Mucosa of rectum (tissue), 2 donors: ENCODE results near the gene EDN2.

Experiments
- H3K27ac ChIP-seq, 2 donors: one replicate each; pipeline ENCODE4 v1.7.0; 2013; ENCODE audit warnings: inconsistent platforms in 2 of 2, low read depth in 2 of 2, low read length in 2 of 2
- H3K27me3 ChIP-seq, 2 donors: one replicate each; pipeline ENCODE4 v1.7.0; 2013; ENCODE audit warnings: low read length in 2 of 2; ENCODE audit not compliant: control insufficient read depth in 2 of 2, insufficient read depth in 2 of 2
- H3K36me3 ChIP-seq, 2 donors: one replicate each; pipeline ENCODE4 v1.7.0; 2013; ENCODE audit warnings: low read length in 2 of 2; ENCODE audit not compliant: control insufficient read depth in 2 of 2, insufficient read depth in 2 of 2
- H3K4me1 ChIP-seq, 2 donors: one replicate each; pipeline ENCODE4 v1.7.0; 2013; ENCODE audit warnings: low read length in 2 of 2, mild to moderate bottlenecking in 1 of 2; ENCODE audit not compliant: control insufficient read depth in 2 of 2, insufficient read depth in 2 of 2
- H3K4me3 ChIP-seq, 2 donors: one replicate each; pipeline ENCODE4 v1.7.0; 2013; ENCODE audit warnings: low read length in 2 of 2
- H3K9ac ChIP-seq, 2 donors: one replicate each; pipeline ENCODE4 v1.7.0; 2013; ENCODE audit warnings: low read length in 2 of 2, low read depth in 1 of 2, mild to moderate bottlenecking in 1 of 2
- H3K9me3 ChIP-seq, 2 donors: one replicate each; pipeline ENCODE4 v1.7.0; 2013; ENCODE audit warnings: low read length in 2 of 2; ENCODE audit not compliant: control insufficient read depth in 2 of 2
- donor health status: healthy.
- donor health status: Normal muscosa, but diverticular disease.

Gene EDN2

GRCh38 chr1:41464885-41465284, 19.6 kb downstream of the EDN2 start:
- H3K36me3 ChIP-seq: no peaks in the 10 kb centered on the region
- H3K27me3 ChIP-seq: no peaks in the 10 kb centered on the region
- no peaks in the 10 kb centered on the region for H3K9me3 ChIP-seq
- H3K9ac ChIP-seq: no peak overlapping the region
- no peak overlapping the region for H3K27ac ChIP-seq
- H3K4me1 ChIP-seq: peaks cover 32 to 45% of the 10 kb centered on the region in 2 donors
- no peak overlapping the region for H3K4me3 ChIP-seq

GRCh38 chr1:41463516-41463915, 21.0 kb downstream of the EDN2 start:
- Histone ChIP-seq H3K9ac (no peak overlapping the region), H3K36me3 (no peaks in the 10 kb centered on the region), H3K27ac (no peak overlapping the region), H3K27me3 (no peaks in the 10 kb centered on the region), H3K4me1 (peaks cover 29 to 42% of the 10 kb centered on the region in 2 donors), H3K4me3 (no peak overlapping the region), H3K9me3 (no peaks in the 10 kb centered on the region)

- Histone ChIP-seq H3K4me1 (peaks cover 27 to 33% of the 10 kb centered on the region in 2 donors), H3K9me3 (no peaks in the 10 kb centered on the region), H3K9ac (no peak overlapping the region), H3K36me3 (no peaks in the 10 kb centered on the region), H3K27me3 (no peaks in the 10 kb centered on the region), H3K4me3 (no peak overlapping the region), H3K27ac (peak overlapping the region; percentile 54 to 67)
Observed at GRCh38 chr1:41462680-41463004, 21.8 kb downstream of the EDN2 start.

GRCh38 chr1:41461790-41462679, 22.4 kb downstream of the EDN2 start:
- Histone ChIP-seq H3K9ac (no peak overlapping the region), H3K4me3 (no peak overlapping the region), H3K27me3 (no peaks in the 10 kb centered on the region), H3K36me3 (no peaks in the 10 kb centered on the region), H3K9me3 (no peaks in the 10 kb centered on the region), H3K4me1 (peaks cover 21 to 27% of the 10 kb centered on the region in 2 donors), H3K27ac (peak overlapping the region; percentile 54 to 67)

- Histone ChIP-seq H3K27ac (no peak overlapping the region), H3K4me3 (no peak overlapping the region), H3K9me3 (no peaks in the 10 kb centered on the region), H3K4me1 (peaks cover 25 to 35% of the 10 kb centered on the region in 2 donors), H3K27me3 (no peaks in the 10 kb centered on the region), H3K36me3 (no peaks in the 10 kb centered on the region), H3K9ac (no peak overlapping the region)
Observed at GRCh38 chr1:41456847-41457540, 27.5 kb downstream of the EDN2 start.

GRCh38 chr1:41455479-41456332, 28.8 kb downstream of the EDN2 start:
- H3K9me3 ChIP-seq: no peaks in the 10 kb centered on the region
- no peak overlapping the region for H3K4me3 ChIP-seq
- no peaks in the 10 kb centered on the region for H3K36me3 ChIP-seq
- no peak overlapping the region for H3K27ac ChIP-seq
- no peaks in the 10 kb centered on the region for H3K27me3 ChIP-seq
- peaks cover 18 to 30% of the 10 kb centered on the region in 2 donors for H3K4me1 ChIP-seq
- H3K9ac ChIP-seq: no peak overlapping the region

GRCh38 chr1:41454406-41454805, 30.1 kb downstream of the EDN2 start:
- no peaks in the 10 kb centered on the region for H3K36me3 ChIP-seq
- peak overlapping the region; percentile 61 to 83 for H3K27ac ChIP-seq
- H3K9me3 ChIP-seq: no peaks in the 10 kb centered on the region
- H3K4me1 ChIP-seq: peaks cover 18 to 36% of the 10 kb centered on the region in 2 donors
- peak overlapping the region in 1 of 2 donors; percentile 50 for H3K9ac ChIP-seq
- H3K4me3 ChIP-seq: no peak overlapping the region
- no peaks in the 10 kb centered on the region for H3K27me3 ChIP-seq

- H3K27me3 ChIP-seq: no peaks in the 10 kb centered on the region
- no peaks in the 10 kb centered on the region for H3K9me3 ChIP-seq
- peaks cover 18 to 37% of the 10 kb centered on the region in 2 donors for H3K4me1 ChIP-seq
- H3K27ac ChIP-seq: peak overlapping the region; percentile 31 to 66
- no peaks in the 10 kb centered on the region for H3K36me3 ChIP-seq
- H3K4me3 ChIP-seq: peak overlapping the region in 1 of 2 donors; percentile 3
- no peak overlapping the region for H3K9ac ChIP-seq
Observed at GRCh38 chr1:41452704-41453290, 31.7 kb downstream of the EDN2 start.

GRCh38 chr1:41450747-41451285, 33.7 kb downstream of the EDN2 start:
- no peak overlapping the region for H3K27ac ChIP-seq
- H3K27me3 ChIP-seq: no peaks in the 10 kb centered on the region
- no peaks in the 10 kb centered on the region for H3K9me3 ChIP-seq
- no peaks in the 10 kb centered on the region for H3K36me3 ChIP-seq
- peaks cover 18 to 37% of the 10 kb centered on the region in 2 donors for H3K4me1 ChIP-seq
- H3K4me3 ChIP-seq: no peak overlapping the region
- no peak overlapping the region for H3K9ac ChIP-seq
